B cell (primary cell): ENCODE measurements around the gene DPYSL4.

ENCODE experiments used
- EZH2 ChIP-seq: IDR thresholded peaks from 2 replicates; pipeline ENCODE4 v1.6.1; 2012; ENCODE audit warnings: borderline replicate concordance, low read depth, mild to moderate bottlenecking, moderate library complexity, low read length; ENCODE audit not compliant: insufficient read depth, poor library complexity, severe bottlenecking
- TF ChIP-seq, protein P1 (sequence below): fragments of 200-600 bp; IDR thresholded peaks from one replicate; pipeline ENCODE4 v1.8.0; 2022; ENCODE audit warnings: antibody characterized with exemption, mild to moderate bottlenecking

DNA sequence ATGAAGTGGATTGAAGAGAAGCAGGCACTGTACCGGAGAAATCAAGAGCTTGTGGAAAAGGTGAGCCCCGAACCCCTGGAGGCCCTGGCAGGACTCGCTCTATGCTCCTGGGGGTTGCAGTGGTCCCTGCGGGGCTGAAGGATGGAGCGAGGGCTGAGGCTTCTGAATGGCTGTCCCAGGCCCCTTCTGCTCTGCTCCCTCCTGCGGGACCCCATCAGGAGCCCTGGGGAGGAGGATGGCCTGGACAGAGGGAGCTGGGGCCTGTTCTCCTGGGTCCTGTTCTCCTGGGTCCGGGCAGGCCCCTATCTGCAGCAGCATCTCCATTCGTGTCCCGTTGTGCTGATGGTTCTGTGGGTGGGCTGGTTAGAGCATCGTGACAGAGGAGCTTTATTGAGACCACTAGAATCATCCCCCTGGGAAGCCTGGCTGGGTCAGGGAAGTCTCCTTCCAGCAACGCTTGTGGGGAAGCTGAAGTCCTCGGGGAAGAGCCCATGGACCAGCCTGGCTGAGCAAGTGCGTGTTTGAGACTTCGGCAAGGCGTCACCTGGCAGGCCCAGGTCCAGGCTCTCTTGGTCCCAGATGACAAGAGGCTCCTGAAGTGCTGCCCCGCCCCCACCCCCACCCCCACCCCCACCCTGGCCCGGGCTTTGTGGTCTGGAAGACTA, 41.1 kb upstream of the DPYSL4 start:
- TF ChIP-seq, protein P1, sequence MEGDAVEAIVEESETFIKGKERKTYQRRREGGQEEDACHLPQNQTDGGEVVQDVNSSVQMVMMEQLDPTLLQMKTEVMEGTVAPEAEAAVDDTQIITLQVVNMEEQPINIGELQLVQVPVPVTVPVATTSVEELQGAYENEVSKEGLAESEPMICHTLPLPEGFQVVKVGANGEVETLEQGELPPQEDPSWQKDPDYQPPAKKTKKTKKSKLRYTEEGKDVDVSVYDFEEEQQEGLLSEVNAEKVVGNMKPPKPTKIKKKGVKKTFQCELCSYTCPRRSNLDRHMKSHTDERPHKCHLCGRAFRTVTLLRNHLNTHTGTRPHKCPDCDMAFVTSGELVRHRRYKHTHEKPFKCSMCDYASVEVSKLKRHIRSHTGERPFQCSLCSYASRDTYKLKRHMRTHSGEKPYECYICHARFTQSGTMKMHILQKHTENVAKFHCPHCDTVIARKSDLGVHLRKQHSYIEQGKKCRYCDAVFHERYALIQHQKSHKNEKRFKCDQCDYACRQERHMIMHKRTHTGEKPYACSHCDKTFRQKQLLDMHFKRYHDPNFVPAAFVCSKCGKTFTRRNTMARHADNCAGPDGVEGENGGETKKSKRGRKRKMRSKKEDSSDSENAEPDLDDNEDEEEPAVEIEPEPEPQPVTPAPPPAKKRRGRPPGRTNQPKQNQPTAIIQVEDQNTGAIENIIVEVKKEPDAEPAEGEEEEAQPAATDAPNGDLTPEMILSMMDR, result no peak
- no peak for TF ChIP-seq EZH2
